Activated gamma-delta T cell treated with anti-CD3 and anti-CD28 coated beads, Interleukin-2, amount 50 U/mL, for 16 hours (primary cell): ENCODE results near the gene TCAIM.
"Not testable (repeated sequence)": the region's sequence is repeated elsewhere in the genome, so short reads cannot be mapped to it uniquely, and the experiment has no call there.

Source experiments
- DNase-seq: peaks from one replicate; pipeline ENCODE4 v3.0.0-alpha.2; 2020; ENCODE audit warnings: low read depth

Gene TCAIM

DNA sequence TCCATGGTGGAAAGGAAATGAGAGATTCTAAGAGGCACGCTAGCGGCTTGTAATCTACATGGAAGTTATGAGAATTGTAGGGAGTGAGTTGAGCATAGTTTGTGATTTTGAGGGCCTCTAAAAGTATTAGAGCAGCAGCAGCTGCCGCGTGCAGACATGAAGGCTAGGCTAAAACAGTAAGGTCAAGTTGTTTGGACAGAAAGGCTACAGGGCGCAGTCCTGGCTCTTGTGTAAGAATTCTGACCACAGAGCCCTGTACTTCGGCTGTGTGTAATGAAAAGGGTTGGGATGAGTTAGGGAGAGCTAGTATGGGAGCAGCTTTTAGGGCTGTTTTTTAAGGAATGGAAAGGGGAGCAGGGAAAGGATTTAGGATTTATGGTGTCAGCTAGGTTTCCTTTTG is 8.0 kb downstream of the TCAIM start:
- DNase-seq, result not testable (repeated sequence)

- DNase-seq, result no peak
These were observed 10.4 kb downstream of the TCAIM start for GRCh38 chr3:44348993-44349392.

DNA sequence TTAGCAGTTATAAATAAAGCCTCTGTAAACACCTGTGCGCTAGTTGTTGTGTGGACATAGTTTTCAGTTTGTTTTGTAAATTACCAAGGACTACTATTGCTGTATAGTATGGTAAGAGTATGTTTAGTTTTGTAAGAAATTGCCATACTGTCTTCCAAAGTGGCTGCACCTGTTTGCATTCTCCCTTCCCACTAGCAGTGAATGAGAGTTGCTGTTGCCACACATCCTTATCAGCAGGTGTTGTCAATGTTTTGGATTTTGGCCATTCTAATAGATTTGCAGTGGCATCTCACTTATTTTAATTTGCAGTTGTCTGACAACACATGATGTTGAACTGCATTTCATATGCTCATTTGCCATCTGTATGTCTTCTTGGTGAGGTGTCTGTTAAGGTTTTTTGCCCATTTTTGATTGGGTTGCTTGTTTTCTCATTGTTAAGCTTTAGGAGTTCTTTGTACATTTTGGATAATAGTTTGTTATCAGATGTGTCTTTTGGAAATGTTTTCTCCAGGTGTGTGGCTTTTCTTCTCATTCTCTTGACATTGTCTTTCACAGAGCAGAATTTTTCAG is 14.9 kb downstream of the TCAIM start:
- no peak for DNase-seq

DNA sequence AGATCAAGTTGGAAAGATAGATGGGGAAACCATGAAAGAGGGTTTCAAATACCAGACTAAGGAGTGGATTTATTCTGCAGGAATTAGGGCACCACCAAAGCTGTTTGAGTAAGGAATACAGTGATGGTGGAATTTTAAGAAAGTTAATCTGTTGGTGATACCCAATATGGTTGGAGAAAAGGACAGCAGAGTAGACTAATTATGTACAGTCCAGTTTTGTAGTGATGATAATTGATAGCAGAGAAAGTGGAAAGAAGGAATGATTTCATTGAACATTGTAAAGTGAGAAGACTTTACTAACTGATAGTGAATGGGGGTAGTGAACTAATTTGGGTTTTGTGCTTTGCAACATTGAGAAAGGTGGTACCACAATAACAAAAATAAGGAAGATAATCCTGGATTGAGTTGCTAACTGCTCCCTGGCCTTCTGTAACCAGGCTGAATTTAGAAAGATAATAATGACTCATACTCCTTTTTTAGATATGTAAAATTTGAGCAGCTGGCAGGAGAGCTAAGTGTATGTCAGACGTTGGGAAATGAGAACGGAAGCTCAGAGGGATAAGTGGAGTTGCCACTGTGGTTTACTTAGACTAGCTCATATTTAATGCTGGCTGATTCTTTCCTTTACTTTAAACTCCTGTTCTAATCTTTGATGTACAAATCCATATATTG is 16.9 kb downstream of the TCAIM start:
- DNase-seq, result no peak

DNA sequence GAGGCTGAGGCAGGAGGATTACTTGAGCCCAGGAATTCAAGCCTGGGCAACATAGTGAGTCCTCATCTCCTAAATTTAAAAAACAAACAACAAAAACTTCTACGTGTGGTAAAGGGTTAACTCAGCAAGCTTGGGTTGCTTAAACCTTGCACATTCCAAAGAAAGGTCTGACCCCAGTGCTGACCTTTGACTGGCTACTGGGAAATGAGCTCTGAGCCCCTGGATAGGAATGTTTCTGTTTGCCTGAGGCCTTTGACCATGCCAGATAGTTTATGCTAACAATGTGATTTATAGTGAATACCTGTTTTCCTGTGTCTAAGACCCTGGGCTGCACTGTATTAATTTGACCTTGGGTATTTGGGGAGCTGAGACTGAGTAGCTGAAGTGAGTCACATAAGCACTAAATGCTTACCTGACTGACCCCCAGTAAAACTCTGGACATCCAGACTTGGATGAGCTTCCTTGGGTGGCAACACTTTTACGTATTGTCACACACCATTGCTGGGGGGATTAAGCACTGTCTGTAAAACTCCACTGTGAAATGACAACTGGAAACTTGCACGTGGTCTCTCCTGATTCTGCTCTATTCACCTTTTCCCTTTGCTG is 20.7 kb downstream of the TCAIM start:
- DNase-seq, result no peak

DNA sequence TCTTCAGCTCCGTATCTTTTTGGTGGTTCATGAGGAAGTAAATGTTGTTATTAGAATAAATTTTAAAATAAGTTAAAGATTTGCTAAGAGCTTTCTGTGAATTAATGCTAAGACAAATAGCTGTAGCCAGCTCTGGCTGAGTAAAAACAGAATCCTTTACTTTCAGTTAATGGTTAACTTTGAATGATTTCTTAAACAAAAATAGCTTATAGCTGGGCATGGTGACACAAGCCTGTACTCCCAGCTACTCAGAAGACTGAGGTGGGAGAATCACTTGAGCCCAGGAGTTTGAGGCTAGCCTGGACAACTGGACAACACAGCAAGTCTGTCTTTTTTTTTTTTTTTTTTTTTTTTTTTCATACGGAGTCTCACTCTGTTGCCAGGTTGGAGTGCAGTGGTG is 25.0 kb downstream of the TCAIM start:
- no peak for DNase-seq

DNA sequence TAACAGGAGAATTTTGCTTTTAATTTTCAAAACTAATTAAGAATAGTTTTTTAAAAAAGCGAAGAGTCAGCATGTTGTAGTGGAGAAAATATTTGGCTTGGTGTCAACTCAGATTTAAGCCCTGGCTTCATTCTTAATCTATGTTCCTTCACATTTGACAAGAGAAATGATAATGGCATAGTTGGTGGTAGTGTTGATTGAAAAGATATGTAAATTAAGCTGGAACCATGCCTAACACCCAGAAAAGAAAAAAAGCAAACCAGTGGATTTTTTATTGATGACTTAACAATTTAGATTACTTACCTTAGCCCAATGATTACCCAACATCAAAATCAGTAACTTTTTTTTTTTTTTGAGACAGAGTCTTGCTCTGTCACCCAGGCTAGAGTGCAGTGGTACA is 27.4 kb downstream of the TCAIM start:
- no peak for DNase-seq

GRCh38 chr3:44375450-44375849 is 36.9 kb downstream of the TCAIM start:
- no peak for DNase-seq

DNA sequence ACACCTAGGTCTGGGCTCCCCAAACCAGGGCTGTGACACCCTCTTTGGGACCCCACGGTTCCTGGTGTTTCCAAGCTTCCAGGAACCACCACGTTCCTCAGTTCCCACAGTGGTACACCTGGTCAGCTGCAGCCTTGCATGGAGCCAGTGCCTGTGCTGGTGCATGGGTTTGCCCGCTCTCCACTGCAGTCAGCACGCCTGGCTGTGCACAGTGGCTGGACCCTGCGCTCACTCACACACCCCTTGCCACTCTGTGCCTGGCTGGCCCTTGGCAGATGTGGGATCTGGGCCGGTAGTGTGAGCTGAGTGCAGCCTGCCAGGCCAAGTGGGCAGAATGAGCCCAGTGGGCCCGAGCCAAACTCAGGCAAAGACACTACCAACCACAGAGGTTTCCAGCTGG is 48.8 kb downstream of the TCAIM start:
- DNase-seq, result no peak

GRCh38 chr3:44392489-44392888 is 53.9 kb downstream of the TCAIM start:
- no peak for DNase-seq

GRCh38 chr3:44395714-44396113 is 57.1 kb downstream of the TCAIM start:
- no peak for DNase-seq

DNA sequence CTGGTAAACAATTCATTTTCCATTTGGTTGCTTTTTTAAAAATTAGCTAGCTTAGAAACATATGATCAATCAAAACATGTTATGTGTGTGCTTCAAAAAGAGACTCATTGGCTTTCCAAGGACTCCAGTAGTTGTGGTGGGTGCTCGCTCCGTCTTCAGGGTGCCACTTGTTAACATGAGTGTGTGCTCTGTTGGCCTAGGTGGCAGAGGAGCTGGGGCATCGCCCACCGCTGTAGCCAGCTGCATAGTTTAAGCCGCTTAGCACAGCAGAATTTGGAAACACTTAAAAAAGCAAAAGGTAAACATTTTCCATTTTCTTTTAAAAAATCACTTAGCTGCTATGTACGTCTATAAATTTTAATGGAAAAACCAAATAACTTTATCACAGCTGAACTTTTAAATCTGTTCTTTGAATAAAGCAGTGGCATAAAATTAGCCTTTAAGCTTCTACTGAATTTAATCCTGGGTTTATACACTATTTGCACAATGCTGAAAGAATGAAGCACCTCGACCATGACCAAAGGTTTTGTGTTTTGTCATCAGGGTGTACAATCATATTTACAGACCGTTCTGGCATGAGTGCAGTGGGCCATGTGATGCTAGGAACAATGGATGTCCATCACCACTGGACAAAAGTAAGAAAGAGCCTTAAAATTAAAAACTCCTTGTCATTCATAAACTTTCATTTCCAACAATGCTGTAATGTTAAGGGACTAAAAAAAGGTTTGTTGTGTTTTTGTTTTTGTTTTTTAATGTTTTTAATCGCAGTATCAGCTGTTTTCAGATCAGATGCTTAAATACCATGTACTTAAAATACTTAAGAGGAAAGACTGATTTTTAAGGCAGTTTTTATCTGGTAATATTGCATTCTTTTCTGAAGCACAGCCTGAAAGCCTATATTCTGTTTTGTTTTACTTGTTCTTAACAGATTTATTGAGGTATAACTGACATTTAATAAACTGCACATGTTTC is 57.9 kb downstream of the TCAIM start:
- no peak for DNase-seq

GRCh38 chr3:44398271-44398670 is 59.7 kb downstream of the TCAIM start:
- not testable (repeated sequence) for DNase-seq

DNA sequence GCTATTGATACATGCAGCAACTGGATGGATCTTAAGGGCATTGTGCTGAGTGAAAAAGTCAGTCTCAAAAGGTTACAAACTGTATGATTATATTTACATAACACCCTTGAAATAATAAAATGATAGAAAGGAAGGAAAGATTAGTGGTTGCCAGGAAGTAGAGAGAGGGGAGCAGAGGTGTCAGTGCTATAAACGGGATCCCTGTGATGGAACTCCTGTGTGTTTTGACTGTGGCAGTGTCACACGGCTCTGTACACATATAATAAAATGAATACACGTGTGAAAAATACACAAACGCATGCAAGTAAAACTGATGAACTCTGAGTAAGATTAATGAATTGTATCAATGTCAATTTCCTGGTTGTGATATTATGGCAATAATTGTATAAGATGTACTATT is 60.3 kb downstream of the TCAIM start:
- DNase-seq, result no peak

DNA sequence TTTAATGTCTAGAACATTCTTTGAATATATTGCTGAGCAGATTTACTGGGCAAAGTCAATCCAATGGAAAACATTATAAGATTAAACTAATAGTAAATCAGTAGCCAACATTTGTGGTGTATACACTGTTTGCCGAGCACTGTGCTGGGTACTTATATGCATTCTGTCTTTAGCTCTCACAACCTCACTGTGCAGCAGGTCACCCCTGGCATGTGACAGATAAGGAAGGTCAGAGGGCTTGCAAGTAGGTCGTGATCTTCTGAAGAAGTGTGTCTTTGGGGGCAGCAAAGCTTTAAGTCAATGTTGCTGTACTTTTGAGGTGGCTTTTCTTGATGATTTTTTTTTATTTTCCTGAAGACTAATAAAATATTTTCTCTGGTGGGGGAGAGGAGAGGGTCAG is 62.2 kb downstream of the TCAIM start:
- DNase-seq, result no peak

DNA sequence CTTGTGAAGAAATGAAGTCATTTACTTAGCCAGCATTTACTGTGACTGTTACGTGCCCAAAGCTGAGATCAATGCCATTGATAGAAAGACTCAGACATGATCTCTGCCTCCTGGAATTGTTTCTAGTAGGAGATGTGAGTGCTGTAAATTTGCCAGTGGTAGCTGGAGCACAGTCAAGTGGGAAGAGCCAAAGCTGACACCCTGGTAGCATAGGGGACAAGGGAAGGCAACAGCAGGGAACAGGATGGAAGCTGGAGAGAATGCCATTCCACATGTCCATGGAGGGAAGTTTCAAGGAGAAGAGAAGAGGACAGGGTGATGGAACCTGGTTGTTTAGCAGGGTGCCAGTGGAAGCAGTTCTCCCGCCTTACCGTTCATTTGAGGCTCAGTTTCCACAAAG is 64.0 kb downstream of the TCAIM start:
- no peak for DNase-seq

DNA sequence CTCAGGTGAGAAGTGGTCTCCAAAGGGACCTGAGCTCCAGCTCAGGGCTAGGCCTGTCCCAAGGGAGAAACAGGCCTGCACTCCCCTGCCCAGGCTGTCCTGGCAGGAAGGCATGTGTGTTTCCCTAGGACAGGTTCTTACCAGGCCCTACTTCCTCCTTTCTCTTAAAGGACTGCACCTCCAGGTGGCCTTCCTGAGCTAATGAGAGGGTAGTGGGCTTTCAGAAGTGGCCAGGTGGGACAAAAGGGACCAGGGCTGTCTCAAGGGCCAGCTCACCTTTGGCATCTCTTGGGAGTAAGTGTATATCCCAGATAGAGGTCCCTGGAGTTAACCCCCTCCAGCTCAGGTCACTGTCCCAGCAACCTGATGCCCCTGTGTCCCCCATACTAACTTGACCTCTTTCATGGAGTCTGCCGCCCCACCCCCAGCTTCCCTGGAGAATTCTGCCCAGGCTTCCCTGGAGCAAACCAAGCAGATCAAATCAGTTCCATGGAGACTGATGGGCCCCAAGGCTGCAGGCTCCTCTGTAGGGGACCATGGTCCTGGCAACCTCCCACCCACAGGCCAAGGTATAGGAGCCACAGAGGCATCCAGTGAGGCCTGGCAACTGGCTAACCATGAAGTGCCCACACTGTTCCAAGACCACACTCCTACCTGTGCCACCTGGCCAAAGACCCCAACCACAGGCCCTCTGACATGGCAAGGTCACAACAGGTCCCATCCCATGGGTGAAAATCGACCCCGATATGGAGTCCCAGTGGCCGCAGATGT is 71.3 kb downstream of the TCAIM start:
- DNase-seq, result no peak

- no peak for DNase-seq
These were observed 72.6 kb downstream of the TCAIM start for GRCh38 chr3:44411031-44411645.

- DNase-seq, result no peak
These were observed 73.8 kb downstream of the TCAIM start for GRCh38 chr3:44412365-44412764.

- DNase-seq, result no peak
These were observed 76.0 kb downstream of the TCAIM start for GRCh38 chr3:44414517-44415090.

DNA sequence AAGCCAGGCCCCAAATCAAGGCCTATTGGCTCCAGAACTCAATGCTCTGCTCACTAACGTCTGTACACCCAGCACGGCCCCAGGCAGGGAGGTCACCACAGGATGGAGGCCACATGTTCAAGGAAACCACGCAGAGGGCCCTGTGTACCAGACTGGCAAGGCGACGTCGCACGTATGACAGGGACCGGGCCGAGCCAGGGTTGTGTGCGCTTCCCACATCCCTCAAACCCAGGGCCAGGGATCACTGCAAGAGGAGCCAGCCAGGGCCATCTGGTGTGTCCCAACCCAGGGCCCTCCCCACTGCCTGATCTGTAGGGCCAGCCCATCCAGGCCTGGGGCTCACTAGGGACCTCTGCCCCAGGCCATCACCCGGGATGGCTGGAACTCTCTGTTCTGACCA is 76.9 kb downstream of the TCAIM start:
- no peak for DNase-seq
